Fibroblast of lung (primary cell): ENCODE measurements around the gene EDARADD.

Experiments
- CTCF ChIP-seq, 2 donors: IDR thresholded peaks in 1 of 2; conservative IDR thresholded peaks in 1 of 2; 1 replicate in 1 of 2; 2 replicates in 1 of 2; pipeline ENCODE4 v1.5.1; 2011 to 2012; ENCODE audit warnings: low read length in 2 of 2, control low read depth in 1 of 2, inconsistent platforms in 1 of 2, low read depth in 1 of 2, mild to moderate bottlenecking in 1 of 2
- EZH2 ChIP-seq: IDR thresholded peaks from 2 replicates; pipeline ENCODE4 v1.5.1; 2012; ENCODE audit warnings: low read length, control low read depth, mild to moderate bottlenecking; ENCODE audit errors: missing control alignments

- no peak for TF ChIP-seq CTCF (conservative IDR thresholded peaks at IDR 0.05 in 1 of 2, IDR thresholded peaks at IDR 0.05 in 1 of 2; ENCODE audit: low read depth in 1 of 2, low read length in 2 of 2)
- TF ChIP-seq EZH2 = no peak
Measured at GRCh38 chr1:236523704-236524141, 129.6 kb downstream of the EDARADD start, which contains the start of gene LGALS8.
